ENCODE data around the gene CARD19. TPM values are rescaled to one million over a fixed set of nuclear protein-coding genes. Genes with fewer than 3 reads are reported as not detected.

Gene CARD19
- total and polyA plus RNA-seq, 7 experiments from 2014 or later = 43.0 to 90.0 (median 59.2) TPM

GRCh38 chr9:93107825-93108161 lies 11.8 kb downstream of the CARD19 start:
- peaks cover 0 to 40% (median 0%) of the 10 kb centered on the region in 3 experiments for H3K36me3 ChIP-seq (ENCODE audit: control insufficient read depth in 2 of 3, insufficient read depth in 3 of 3, low read length in 3 of 3)
- Mint-ChIP-seq H3K36me3 (peaks cover 10 to 41% (median 38%) of the 10 kb centered on the region in 5 donors), H3K27ac (peak overlapping the region in 5 of 9 donors; percentile 32 to 79 (median 55)), H3K9me3 (peaks cover 0 to 27% (median 14%) of the 10 kb centered on the region in 11 donors), H3K27me3 (no peaks in the 10 kb centered on the region), H3K4me3 (peak overlapping the region in 3 of 10 donors; percentile 37 to 59 (median 39)), H3K4me1 (peaks cover 37 to 58% (median 55%) of the 10 kb centered on the region in 7 donors)
- no peak overlapping the region for H3K4me3 ChIP-seq (ENCODE audit: low read length)
- ATAC-seq = no peak
- intact Hi-C loops (cut with micrococcal nuclease) = loop anchor here (2.0 to 5.0 kb wide), 4 partner anchors 19 to 855 kb away; no protein-coding TSS in a partner anchor
- peaks cover 21 to 39% of the 10 kb centered on the region in 2 donors for H3K4me1 ChIP-seq (ENCODE audit: control insufficient read depth in 2 of 2, insufficient read depth in 2 of 2, low read length in 2 of 2)
- peaks cover 0 to 8% (median 0%) of the 10 kb centered on the region in 3 experiments for H3K9me3 ChIP-seq (ENCODE audit: control insufficient read depth in 2 of 3, low read length in 3 of 3)
- H3K27me3 ChIP-seq (ENCODE audit: control insufficient read depth in 2 of 2, insufficient read depth in 2 of 2, low read length in 2 of 2) = no peaks in the 10 kb centered on the region
- ChIA-PET POLR2A (interaction anchor here (0.7 to 6.5 kb wide), 12 partner anchors 9 to 144 kb away, joined by 3 to 49 read pairs (median 4); partner anchors contain the start of gene CARD19), CTCF (interaction anchor here (0.5 to 2.7 kb wide), 5 partner anchors 10 to 1965 kb away, joined by 3 to 14 read pairs (median 3); no protein-coding TSS in a partner anchor)
- no peak overlapping the region for H3K27ac ChIP-seq (ENCODE audit: low read depth, low read length)
- no peak for DNase-seq

- peak overlapping the region in 8 of 9 donors; percentile 38 to 82 (median 62) for H3K27ac Mint-ChIP-seq
- peaks cover 34 to 53% (median 48%) of the 10 kb centered on the region in 7 donors for H3K4me1 Mint-ChIP-seq
- ChIA-PET POLR2A (interaction anchor here (0.6 to 6.5 kb wide), 15 partner anchors 8 to 145 kb away, joined by 3 to 49 read pairs (median 4); partner anchors contain the start of genes CARD19 and NINJ1), CTCF (interaction anchor here (0.6 to 2.7 kb wide), 24 partner anchors 9 to 481 kb away, joined by 3 to 14 read pairs (median 4); partner anchors contain the start of gene CARD19)
- no peaks in the 10 kb centered on the region for H3K27me3 Mint-ChIP-seq
- H3K4me3 ChIP-seq (ENCODE audit: low read length) = no peak overlapping the region
- peaks cover 0 to 25% (median 13%) of the 10 kb centered on the region in 11 donors for H3K9me3 Mint-ChIP-seq
- H3K4me1 ChIP-seq (ENCODE audit: control insufficient read depth in 2 of 2, insufficient read depth in 2 of 2, low read length in 2 of 2) = peaks cover 15 to 34% of the 10 kb centered on the region in 2 donors
- peak overlapping the region in 2 of 10 donors; percentile 39 to 56 for H3K4me3 Mint-ChIP-seq
- ATAC-seq = no peak
- H3K27me3 ChIP-seq (ENCODE audit: control insufficient read depth in 2 of 2, insufficient read depth in 2 of 2, low read length in 2 of 2) = no peaks in the 10 kb centered on the region
- peak overlapping the region; percentile 10 for H3K27ac ChIP-seq (ENCODE audit: low read depth, low read length)
- peaks cover 0 to 8% (median 0%) of the 10 kb centered on the region in 3 experiments for H3K9me3 ChIP-seq (ENCODE audit: control insufficient read depth in 2 of 3, low read length in 3 of 3)
- DNase-seq = peak in 2 of 9 donors; percentile 6 to 59
- peaks cover 0 to 47% (median 0%) of the 10 kb centered on the region in 3 experiments for H3K36me3 ChIP-seq (ENCODE audit: control insufficient read depth in 2 of 3, insufficient read depth in 3 of 3, low read length in 3 of 3)
- peaks cover 10 to 37% (median 36%) of the 10 kb centered on the region in 5 donors for H3K36me3 Mint-ChIP-seq
- intact Hi-C loops (cut with micrococcal nuclease) = loop anchor here (1.0 to 5.0 kb wide), 8 partner anchors 12 to 854 kb away; partner anchors contain the start of gene CARD19 (in 2 of the 2)
Observed at GRCh38 chr9:93108291-93109041, 12.4 kb downstream of the CARD19 start.

GRCh38 chr9:93110311-93110855 lies 14.4 kb downstream of the CARD19 start:
- CTCF ChIA-PET = interaction anchor here (1.3 to 2.7 kb wide), 4 partner anchors 9 to 192 kb away, joined by 5 to 14 read pairs (median 6); no protein-coding TSS in a partner anchor
- ATAC-seq (no peak), DNase-seq (peak in 1 of 9 donors; percentile 6)
- Histone ChIP-seq H3K9me3 (ENCODE audit: control insufficient read depth in 2 of 3, low read length in 3 of 3) (no peaks in the 10 kb centered on the region), H3K36me3 (ENCODE audit: control insufficient read depth in 2 of 3, insufficient read depth in 3 of 3, low read length in 3 of 3) (peaks cover 0 to 55% (median 0%) of the 10 kb centered on the region in 3 experiments), H3K27ac (ENCODE audit: low read depth, low read length) (no peak overlapping the region), H3K27me3 (ENCODE audit: control insufficient read depth in 2 of 2, insufficient read depth in 2 of 2, low read length in 2 of 2) (no peaks in the 10 kb centered on the region), H3K4me1 (ENCODE audit: control insufficient read depth in 2 of 2, insufficient read depth in 2 of 2, low read length in 2 of 2) (peaks cover 7 to 25% of the 10 kb centered on the region in 2 donors), H3K4me3 (ENCODE audit: low read length) (no peak overlapping the region)
- Mint-ChIP-seq H3K27ac (no peak overlapping the region), H3K4me3 (no peak overlapping the region), H3K4me1 (peaks cover 28 to 44% (median 39%) of the 10 kb centered on the region in 7 donors), H3K36me3 (peaks cover 4 to 24% (median 19%) of the 10 kb centered on the region in 5 donors), H3K27me3 (no peaks in the 10 kb centered on the region), H3K9me3 (peaks cover 0 to 6% (median 0%) of the 10 kb centered on the region in 11 donors)
- intact Hi-C loops (cut with micrococcal nuclease) = no loop called here
- POLR2A ChIA-PET = interaction anchor here (6.5 kb wide), 1 partner anchor 13 kb away, joined by 49 read pairs; the partner anchor contains the start of gene CARD19

- peaks cover 4 to 21% of the 10 kb centered on the region in 2 donors for H3K4me1 ChIP-seq (ENCODE audit: control insufficient read depth in 2 of 2, insufficient read depth in 2 of 2, low read length in 2 of 2)
- Mint-ChIP-seq H3K36me3 (peaks cover 4 to 20% (median 14%) of the 10 kb centered on the region in 5 donors), H3K4me3 (no peak overlapping the region), H3K27ac (peak overlapping the region in 2 of 9 donors; percentile 16 to 22), H3K27me3 (no peaks in the 10 kb centered on the region), H3K9me3 (peaks cover 0 to 1% (median 0%) of the 10 kb centered on the region in 11 donors), H3K4me1 (peaks cover 23 to 40% (median 33%) of the 10 kb centered on the region in 7 donors)
- peaks cover 0 to 55% (median 0%) of the 10 kb centered on the region in 3 experiments for H3K36me3 ChIP-seq (ENCODE audit: control insufficient read depth in 2 of 3, insufficient read depth in 3 of 3, low read length in 3 of 3)
- H3K27me3 ChIP-seq (ENCODE audit: control insufficient read depth in 2 of 2, insufficient read depth in 2 of 2, low read length in 2 of 2) = no peaks in the 10 kb centered on the region
- ATAC-seq = no peak
- no peak overlapping the region for H3K27ac ChIP-seq (ENCODE audit: low read depth, low read length)
- no peaks in the 10 kb centered on the region for H3K9me3 ChIP-seq (ENCODE audit: control insufficient read depth in 2 of 3, low read length in 3 of 3)
- intact Hi-C loops (cut with micrococcal nuclease) = no loop called here
- POLR2A ChIA-PET = no interaction called here
- no peak for DNase-seq
- CTCF ChIA-PET = no interaction called here
- H3K4me3 ChIP-seq (ENCODE audit: low read length) = no peak overlapping the region
Observed at GRCh38 chr9:93111001-93111370, 15.0 kb downstream of the CARD19 start.

- Mint-ChIP-seq H3K9me3 (peaks cover 0 to under 1% (median 0%) of the 10 kb centered on the region in 11 donors), H3K4me1 (peaks cover 20 to 36% (median 28%) of the 10 kb centered on the region in 7 donors), H3K4me3 (no peak overlapping the region), H3K27ac (no peak overlapping the region), H3K27me3 (no peaks in the 10 kb centered on the region), H3K36me3 (peaks cover 4 to 18% (median 13%) of the 10 kb centered on the region in 5 donors)
- ChIA-PET CTCF (no interaction called here), POLR2A (interaction anchor here (0.5 to 0.6 kb wide), 3 partner anchors 27 to 125 kb away, joined by 3 read pairs; no protein-coding TSS in a partner anchor)
- Histone ChIP-seq H3K27me3 (ENCODE audit: control insufficient read depth in 2 of 2, insufficient read depth in 2 of 2, low read length in 2 of 2) (no peaks in the 10 kb centered on the region), H3K36me3 (ENCODE audit: control insufficient read depth in 2 of 3, insufficient read depth in 3 of 3, low read length in 3 of 3) (peaks cover 0 to 55% (median 0%) of the 10 kb centered on the region in 3 experiments), H3K4me3 (ENCODE audit: low read length) (no peak overlapping the region), H3K9me3 (ENCODE audit: control insufficient read depth in 2 of 3, low read length in 3 of 3) (no peaks in the 10 kb centered on the region), H3K4me1 (ENCODE audit: control insufficient read depth in 2 of 2, insufficient read depth in 2 of 2, low read length in 2 of 2) (peaks cover 4 to 21% of the 10 kb centered on the region in 2 donors), H3K27ac (ENCODE audit: low read depth, low read length) (no peak overlapping the region)
- DNase-seq (peak in 1 of 9 donors; percentile 10), ATAC-seq (peak; percentile 40)
- intact Hi-C loops (cut with micrococcal nuclease) = no loop called here
Observed at GRCh38 chr9:93111371-93112115, 15.5 kb downstream of the CARD19 start.

Measured in naive thymus-derived CD4-positive, alpha-beta T cell (primary cell).